ENCODE data around the gene LAG3.

LAG3 gene

GRCh38 chr12:6795088-6795487 lies 22.8 kb downstream of the LAG3 start:
- Mint-ChIP-seq H3K4me1 (peaks cover 56% of the 10 kb centered on the region), H3K36me3 (ENCODE audit: low read depth) (no peaks in the 10 kb centered on the region), H3K27me3 (ENCODE audit: low read depth, poor library complexity) (peaks cover 3% of the 10 kb centered on the region), H3K4me3 (no peak overlapping the region), H3K27ac (no peak overlapping the region), H3K9me3 (no peaks in the 10 kb centered on the region)
- TF ChIP-seq, protein P1, sequence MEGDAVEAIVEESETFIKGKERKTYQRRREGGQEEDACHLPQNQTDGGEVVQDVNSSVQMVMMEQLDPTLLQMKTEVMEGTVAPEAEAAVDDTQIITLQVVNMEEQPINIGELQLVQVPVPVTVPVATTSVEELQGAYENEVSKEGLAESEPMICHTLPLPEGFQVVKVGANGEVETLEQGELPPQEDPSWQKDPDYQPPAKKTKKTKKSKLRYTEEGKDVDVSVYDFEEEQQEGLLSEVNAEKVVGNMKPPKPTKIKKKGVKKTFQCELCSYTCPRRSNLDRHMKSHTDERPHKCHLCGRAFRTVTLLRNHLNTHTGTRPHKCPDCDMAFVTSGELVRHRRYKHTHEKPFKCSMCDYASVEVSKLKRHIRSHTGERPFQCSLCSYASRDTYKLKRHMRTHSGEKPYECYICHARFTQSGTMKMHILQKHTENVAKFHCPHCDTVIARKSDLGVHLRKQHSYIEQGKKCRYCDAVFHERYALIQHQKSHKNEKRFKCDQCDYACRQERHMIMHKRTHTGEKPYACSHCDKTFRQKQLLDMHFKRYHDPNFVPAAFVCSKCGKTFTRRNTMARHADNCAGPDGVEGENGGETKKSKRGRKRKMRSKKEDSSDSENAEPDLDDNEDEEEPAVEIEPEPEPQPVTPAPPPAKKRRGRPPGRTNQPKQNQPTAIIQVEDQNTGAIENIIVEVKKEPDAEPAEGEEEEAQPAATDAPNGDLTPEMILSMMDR (IDR thresholded peaks at IDR 0.05) = no peak
- DNase-seq = no peak

GRCh38 chr12:6796576-6796975 lies 24.3 kb downstream of the LAG3 start:
- H3K27ac Mint-ChIP-seq = no peak overlapping the region
- DNase-seq = no peak
- no peaks in the 10 kb centered on the region for H3K36me3 Mint-ChIP-seq (ENCODE audit: low read depth)
- H3K9me3 Mint-ChIP-seq = no peaks in the 10 kb centered on the region
- H3K4me1 Mint-ChIP-seq = peaks cover 56% of the 10 kb centered on the region
- TF ChIP-seq, protein P1 (IDR thresholded peaks at IDR 0.05) = no peak
- H3K4me3 Mint-ChIP-seq = no peak overlapping the region
- H3K27me3 Mint-ChIP-seq (ENCODE audit: low read depth, poor library complexity) = peaks cover 3% of the 10 kb centered on the region

DNA sequence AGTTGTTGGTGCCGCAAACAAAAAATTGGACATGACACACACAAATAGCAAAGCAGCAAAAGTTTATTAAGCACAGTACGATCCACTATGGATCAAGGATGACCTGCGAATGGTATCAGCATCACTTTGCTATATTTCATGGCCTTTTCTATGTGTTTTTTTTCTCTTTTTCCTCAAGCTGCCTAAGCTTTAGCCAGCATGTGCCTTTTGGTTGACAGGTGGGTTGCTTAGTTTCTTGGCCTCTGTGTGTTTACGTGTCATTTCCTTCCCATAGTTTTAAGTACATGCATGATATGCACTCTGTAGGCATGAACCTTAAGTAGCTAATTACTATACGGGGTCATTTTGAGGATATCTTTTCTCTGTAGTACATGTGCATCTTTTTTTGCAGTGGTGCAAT lies 26.8 kb downstream of the LAG3 start:
- peaks cover 3% of the 10 kb centered on the region for H3K36me3 Mint-ChIP-seq (ENCODE audit: low read depth)
- no peak for DNase-seq
- TF ChIP-seq, protein P1 (IDR thresholded peaks at IDR 0.05) = no peak
- no peak overlapping the region for H3K4me3 Mint-ChIP-seq
- H3K27me3 Mint-ChIP-seq (ENCODE audit: low read depth, poor library complexity) = peaks cover 9% of the 10 kb centered on the region
- H3K4me1 Mint-ChIP-seq = peaks cover 33% of the 10 kb centered on the region
- peaks cover 2% of the 10 kb centered on the region for H3K9me3 Mint-ChIP-seq
- H3K27ac Mint-ChIP-seq = peak overlapping the region; percentile 85

GRCh38 chr12:6807170-6807569 lies 34.9 kb downstream of the LAG3 start:
- peaks cover 10% of the 10 kb centered on the region for H3K27me3 Mint-ChIP-seq (ENCODE audit: low read depth, poor library complexity)
- H3K36me3 Mint-ChIP-seq (ENCODE audit: low read depth) = peaks cover 12% of the 10 kb centered on the region
- DNase-seq = no peak
- no peak overlapping the region for H3K27ac Mint-ChIP-seq
- H3K4me1 Mint-ChIP-seq = peaks cover 25% of the 10 kb centered on the region
- TF ChIP-seq, protein P1 (IDR thresholded peaks at IDR 0.05) = no peak
- H3K9me3 Mint-ChIP-seq = peaks cover 13% of the 10 kb centered on the region
- H3K4me3 Mint-ChIP-seq = no peak overlapping the region

DNA sequence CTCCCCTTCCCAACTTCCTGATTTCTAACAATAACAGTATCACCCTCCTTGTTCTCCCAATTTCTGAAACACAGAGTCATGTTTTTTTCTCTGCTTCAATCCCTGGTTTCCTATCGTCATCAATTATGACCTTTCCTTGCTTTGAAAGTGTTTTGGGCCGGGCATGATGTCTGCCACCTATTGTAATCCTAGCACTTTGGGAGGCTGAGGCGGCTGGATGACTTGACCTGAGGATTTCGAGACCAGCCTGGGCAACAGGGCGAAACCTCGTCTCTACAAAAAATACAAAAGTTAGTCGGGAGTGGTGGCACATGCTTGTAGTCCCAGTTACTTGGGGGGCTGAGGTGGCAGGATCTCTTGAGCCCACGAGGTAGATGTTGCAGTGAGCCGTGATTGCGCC lies 36.7 kb downstream of the LAG3 start:
- H3K4me1 Mint-ChIP-seq = peaks cover 25% of the 10 kb centered on the region
- peaks cover 12% of the 10 kb centered on the region for H3K9me3 Mint-ChIP-seq
- H3K4me3 Mint-ChIP-seq = no peak overlapping the region
- DNase-seq = no peak
- H3K36me3 Mint-ChIP-seq (ENCODE audit: low read depth) = peaks cover 10% of the 10 kb centered on the region
- TF ChIP-seq, protein P1 (IDR thresholded peaks at IDR 0.05) = no peak
- H3K27me3 Mint-ChIP-seq (ENCODE audit: low read depth, poor library complexity) = peaks cover 2% of the 10 kb centered on the region
- H3K27ac Mint-ChIP-seq = no peak overlapping the region

GRCh38 chr12:6810758-6811157 lies 38.4 kb downstream of the LAG3 start:
- no peak for DNase-seq
- peak overlapping the region; percentile 7 for H3K27ac Mint-ChIP-seq
- peaks cover 8% of the 10 kb centered on the region for H3K27me3 Mint-ChIP-seq (ENCODE audit: low read depth, poor library complexity)
- H3K9me3 Mint-ChIP-seq = peaks cover 2% of the 10 kb centered on the region
- TF ChIP-seq, protein P1 (IDR thresholded peaks at IDR 0.05) = no peak
- peaks cover 1% of the 10 kb centered on the region for H3K36me3 Mint-ChIP-seq (ENCODE audit: low read depth)
- no peak overlapping the region for H3K4me3 Mint-ChIP-seq
- peaks cover 30% of the 10 kb centered on the region for H3K4me1 Mint-ChIP-seq
